ENCODE results near the gene DDR1.
"Not testable (repeated sequence)": the region's sequence is repeated elsewhere in the genome, so short reads cannot be mapped to it uniquely, and the experiment has no call there.

DDR1 gene

GRCh38 chr6:30893001-30893591 is 8.8 kb downstream of the DDR1 start:
- no peak for DNase-seq (ENCODE audit: low read depth in 2 of 3, low spot score in 1 of 3)

DNA sequence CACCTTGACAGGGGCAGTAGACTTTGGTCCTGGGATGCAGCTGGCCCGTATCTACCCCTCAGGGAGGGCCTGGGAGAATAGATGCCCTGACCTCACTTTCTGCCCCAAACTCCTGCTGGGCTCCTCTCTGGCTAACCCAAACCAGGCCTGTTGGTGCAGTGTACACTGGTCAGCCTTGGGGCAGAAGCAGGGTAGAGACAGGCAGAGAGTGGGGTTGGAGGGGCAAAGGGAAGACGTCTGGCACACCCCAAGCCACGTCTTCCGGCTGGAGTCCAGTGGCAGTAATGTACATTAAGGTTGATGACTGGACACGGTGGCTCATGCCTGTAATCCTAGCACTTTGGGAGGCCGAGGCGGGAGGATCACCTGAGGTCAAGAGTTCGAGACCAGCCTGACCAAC is 9.3 kb downstream of the DDR1 start:
- no peak for DNase-seq (ENCODE audit: low read depth in 2 of 3, low spot score in 1 of 3)

DNA sequence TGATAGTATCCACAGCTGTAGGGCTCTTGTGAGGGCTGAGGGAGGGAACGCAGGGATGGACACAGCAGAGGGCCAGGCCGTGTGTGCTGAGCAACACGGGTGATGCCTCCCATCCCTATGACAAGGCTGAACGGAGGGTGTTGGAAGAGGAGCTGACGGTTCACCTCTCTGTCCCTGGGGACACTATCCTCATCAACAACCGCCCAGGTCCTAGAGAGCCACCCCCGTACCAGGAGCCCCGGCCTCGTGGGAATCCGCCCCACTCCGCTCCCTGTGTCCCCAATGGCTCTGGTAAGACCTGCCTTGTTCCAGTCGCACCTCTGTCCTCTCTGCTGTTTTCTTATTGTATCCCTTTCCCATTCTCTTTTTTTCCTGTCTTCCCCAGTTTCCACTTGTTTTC is 10.1 kb downstream of the DDR1 start:
- DNase-seq (ENCODE audit: low read depth in 2 of 3, low spot score in 1 of 3), result no peak

DNA sequence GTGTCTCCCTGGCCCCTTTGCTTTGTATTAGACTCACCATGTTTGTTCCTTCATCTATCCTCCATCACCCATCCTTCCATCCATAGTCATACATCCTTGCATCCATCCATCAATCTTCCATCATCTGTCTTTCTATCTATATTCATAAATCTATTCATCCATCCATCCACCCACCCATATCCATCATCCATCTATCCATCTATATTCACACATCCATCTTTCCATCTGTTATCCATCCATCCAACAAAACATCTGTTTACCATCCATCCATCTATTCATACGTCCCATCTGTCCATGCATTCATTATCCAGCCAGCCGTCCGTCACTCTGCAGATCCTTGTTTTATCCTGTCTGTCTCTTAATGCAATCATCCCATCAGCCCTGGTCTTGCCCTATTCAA is 10.6 kb downstream of the DDR1 start:
- no peak for DNase-seq (ENCODE audit: low read depth in 2 of 3, low spot score in 1 of 3)

GRCh38 chr6:30895343-30895742 is 11.0 kb downstream of the DDR1 start:
- no peak for DNase-seq (ENCODE audit: low read depth in 2 of 3, low spot score in 1 of 3)

GRCh38 chr6:30896541-30896940 is 12.2 kb downstream of the DDR1 start:
- no peak for DNase-seq (ENCODE audit: low read depth in 2 of 3, low spot score in 1 of 3)

- no peak for DNase-seq (ENCODE audit: low read depth in 2 of 3, low spot score in 1 of 3)
Observed at GRCh38 chr6:30897882-30898281, 13.6 kb downstream of the DDR1 start.

DNA sequence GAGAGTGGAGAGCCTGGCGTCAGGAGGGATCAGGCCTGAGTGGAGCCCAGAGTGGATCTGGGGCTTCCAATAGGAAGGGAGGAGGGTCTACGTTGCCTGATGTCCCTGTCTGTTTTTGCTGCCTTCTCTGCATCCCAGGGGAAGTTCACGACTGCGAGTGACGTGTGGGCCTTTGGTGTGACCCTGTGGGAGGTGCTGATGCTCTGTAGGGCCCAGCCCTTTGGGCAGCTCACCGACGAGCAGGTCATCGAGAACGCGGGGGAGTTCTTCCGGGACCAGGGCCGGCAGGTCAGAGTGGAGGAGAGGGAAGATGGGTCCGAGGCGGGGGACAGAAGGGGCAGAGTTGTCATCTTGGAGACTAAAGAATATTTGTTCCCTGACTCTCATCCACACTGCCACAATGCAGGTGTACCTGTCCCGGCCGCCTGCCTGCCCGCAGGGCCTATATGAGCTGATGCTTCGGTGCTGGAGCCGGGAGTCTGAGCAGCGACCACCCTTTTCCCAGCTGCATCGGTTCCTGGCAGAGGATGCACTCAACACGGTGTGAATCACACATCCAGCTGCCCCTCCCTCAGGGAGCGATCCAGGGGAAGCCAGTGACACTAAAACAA is 14.5 kb downstream of the DDR1 start:
- DNase-seq (ENCODE audit: low read depth in 2 of 3, low spot score in 1 of 3), result no peak

- DNase-seq (ENCODE audit: low read depth in 2 of 3, low spot score in 1 of 3), result no peak
Observed at GRCh38 chr6:30900863-30901417, 16.6 kb downstream of the DDR1 start.

GRCh38 chr6:30901436-30901835 is 17.1 kb downstream of the DDR1 start:
- no peak for DNase-seq (ENCODE audit: low read depth in 2 of 3, low spot score in 1 of 3)

DNA sequence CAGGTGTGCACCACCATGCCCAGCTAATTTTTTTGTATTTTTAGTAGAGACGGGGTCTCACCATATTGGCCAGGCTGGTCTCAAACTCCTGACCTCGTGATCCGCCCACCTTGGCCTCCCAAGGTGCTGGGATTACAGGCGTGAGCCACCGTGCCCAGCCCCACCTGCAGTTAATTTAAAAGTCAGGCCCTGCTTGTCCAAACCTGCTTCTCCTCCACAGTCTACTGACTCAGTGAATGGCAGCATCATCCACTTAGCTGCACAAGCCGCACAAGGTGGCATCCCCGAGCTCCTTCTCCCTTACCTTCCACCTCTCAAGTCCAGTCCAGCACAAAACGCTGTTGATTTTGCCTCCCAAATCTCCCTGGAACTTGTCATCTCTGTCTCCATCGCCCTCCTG is 17.9 kb downstream of the DDR1 start:
- DNase-seq (ENCODE audit: low read depth in 2 of 3, low spot score in 1 of 3), result not testable (repeated sequence)

- no peak for DNase-seq (ENCODE audit: low read depth in 2 of 3, low spot score in 1 of 3)
Observed at GRCh38 chr6:30902709-30903108, 18.4 kb downstream of the DDR1 start.

- DNase-seq (ENCODE audit: low read depth in 2 of 3, low spot score in 1 of 3), result no peak
Observed at GRCh38 chr6:30903236-30903635, 18.9 kb downstream of the DDR1 start.

DNA sequence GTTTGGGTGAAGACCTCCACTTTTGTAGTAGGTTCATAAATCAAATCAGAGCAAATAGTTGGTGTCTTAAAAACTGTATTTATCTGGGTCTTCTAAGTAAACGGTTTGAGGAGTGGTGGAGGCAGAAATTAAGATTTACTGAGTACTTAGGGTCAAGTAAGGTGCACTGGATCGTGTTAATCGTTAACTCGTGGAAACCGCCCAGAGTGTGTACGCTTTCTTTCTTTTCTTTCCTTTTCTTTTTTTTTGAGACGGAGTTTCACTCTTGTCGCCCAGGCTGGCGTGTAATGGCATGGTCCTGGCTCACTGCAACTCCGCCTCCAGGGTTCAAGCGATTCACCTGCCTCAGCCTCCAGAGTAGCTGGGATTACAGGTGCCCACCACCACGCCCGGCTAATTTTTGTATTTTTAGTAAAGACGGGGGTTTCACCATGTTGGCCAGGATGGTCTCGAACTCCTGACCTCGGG is 23.0 kb downstream of the DDR1 start:
- not testable (repeated sequence) for DNase-seq (ENCODE audit: low read depth in 2 of 3, low spot score in 1 of 3)

DNA sequence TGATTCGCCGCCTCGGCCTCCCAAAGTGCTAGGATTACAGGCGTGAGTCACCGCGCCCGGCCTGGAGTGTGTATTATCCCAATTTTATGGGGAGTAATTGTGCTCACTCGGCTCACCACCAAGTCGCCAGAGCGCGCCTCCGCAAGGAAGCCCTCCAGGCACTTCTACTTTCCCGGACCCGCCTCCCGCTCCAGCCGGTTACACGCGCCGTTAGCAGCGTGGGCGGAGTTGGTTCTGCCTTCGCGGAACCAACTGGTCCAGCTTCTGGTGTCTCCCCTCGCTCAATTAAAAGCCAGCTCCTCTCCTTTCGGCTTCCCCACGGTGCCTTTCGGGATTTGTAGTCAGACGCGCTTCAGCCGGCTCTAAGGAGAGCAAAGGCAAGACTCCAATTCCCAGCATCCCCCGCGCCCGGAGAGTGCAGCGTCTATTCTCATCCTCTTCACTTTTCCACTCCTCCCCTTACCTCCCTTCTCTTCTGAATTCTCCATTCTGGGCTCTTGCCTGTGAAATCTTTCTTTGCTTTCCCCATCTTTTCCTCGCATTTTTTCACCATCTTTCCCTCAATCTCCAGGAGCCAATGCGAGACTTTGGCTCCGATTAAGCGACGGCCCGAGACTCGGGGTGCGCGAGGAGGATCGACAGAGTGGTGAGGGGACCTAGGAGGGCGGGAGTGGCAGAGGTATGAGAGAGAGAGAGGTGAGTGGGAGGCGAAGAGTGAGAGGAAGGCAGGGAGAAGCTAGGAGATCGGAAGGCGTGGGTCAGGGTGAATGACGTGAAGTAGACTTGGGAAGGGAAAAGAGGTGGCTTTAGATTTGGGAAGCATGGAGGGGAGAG is 23.7 kb downstream of the DDR1 start, which contains the start of gene GTF2H4:
TSS of gene GTF2H4 (plus strand) at position 450 of the 834 bp plus-strand sequence.
- DNase-seq (ENCODE audit: low read depth in 2 of 3, low spot score in 1 of 3), result peak; percentile 93 to 95 (median 95)

GRCh38 chr6:30908700-30909099 is 24.4 kb downstream of the DDR1 start:
- no peak for DNase-seq (ENCODE audit: low read depth in 2 of 3, low spot score in 1 of 3)

DNA sequence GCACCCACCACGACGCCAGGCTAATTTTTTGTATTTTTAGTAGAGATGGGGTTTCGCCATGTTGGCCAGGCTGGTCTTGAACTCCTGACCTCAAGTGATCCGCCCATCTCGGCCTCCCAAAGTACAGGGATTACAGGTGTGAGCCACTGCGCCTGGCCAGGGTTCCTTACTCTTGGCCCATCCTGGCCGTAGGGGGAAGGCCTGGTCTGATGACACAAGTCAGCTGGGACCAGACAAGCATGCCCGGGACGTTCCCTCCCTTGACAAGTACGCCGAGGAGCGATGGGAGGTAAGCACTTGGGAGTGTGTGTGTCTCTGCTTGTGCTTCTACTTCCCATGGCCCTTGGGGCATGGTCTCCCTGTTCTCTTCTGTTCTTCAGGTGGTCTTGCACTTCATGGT is 26.2 kb downstream of the DDR1 start:
- not testable (repeated sequence) for DNase-seq (ENCODE audit: low read depth in 2 of 3, low spot score in 1 of 3)

GRCh38 chr6:30912746-30913520 is 28.6 kb downstream of the DDR1 start:
- no peak for DNase-seq (ENCODE audit: low read depth in 2 of 3, low spot score in 1 of 3)

DNA sequence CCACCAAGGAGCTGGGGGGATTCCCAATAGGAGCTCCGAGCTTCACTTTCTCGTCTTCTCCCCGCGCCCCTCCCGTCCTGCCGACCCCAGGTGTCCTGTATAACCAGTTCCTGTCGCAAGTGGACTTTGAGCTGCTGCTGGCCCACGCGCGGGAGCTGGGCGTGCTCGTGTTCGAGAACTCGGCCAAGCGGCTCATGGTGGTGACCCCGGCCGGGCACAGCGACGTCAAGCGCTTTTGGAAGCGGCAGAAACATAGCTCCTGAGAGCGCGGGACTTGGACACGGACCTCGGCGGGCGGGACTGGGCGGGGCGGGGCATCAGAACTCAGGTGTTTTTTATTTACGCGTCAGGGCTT is 29.4 kb downstream of the DDR1 start:
- DNase-seq (ENCODE audit: low read depth in 2 of 3, low spot score in 1 of 3), result no peak

- peak; percentile 81 to 85 (median 84) for DNase-seq (ENCODE audit: low read depth in 2 of 3, low spot score in 1 of 3)
Observed at GRCh38 chr6:30914076-30914853, 29.9 kb downstream of the DDR1 start, which contains the start of gene VARS2. Gene VARS2, plus strand, starts transcription at chr6:30914238. Its CDS starts 599 bp downstream, at chr6:30914837.

All from stimulated activated CD4-positive, alpha-beta T cell treated with anti-CD3 and anti-CD28 coated beads, Interleukin-12 subunit alpha, Interleukin-12 subunit beta, amount 100 ng/mL, for 48 hours (primary cell).